ENCODE data around the gene SLC13A4.

Gene SLC13A4

DNA sequence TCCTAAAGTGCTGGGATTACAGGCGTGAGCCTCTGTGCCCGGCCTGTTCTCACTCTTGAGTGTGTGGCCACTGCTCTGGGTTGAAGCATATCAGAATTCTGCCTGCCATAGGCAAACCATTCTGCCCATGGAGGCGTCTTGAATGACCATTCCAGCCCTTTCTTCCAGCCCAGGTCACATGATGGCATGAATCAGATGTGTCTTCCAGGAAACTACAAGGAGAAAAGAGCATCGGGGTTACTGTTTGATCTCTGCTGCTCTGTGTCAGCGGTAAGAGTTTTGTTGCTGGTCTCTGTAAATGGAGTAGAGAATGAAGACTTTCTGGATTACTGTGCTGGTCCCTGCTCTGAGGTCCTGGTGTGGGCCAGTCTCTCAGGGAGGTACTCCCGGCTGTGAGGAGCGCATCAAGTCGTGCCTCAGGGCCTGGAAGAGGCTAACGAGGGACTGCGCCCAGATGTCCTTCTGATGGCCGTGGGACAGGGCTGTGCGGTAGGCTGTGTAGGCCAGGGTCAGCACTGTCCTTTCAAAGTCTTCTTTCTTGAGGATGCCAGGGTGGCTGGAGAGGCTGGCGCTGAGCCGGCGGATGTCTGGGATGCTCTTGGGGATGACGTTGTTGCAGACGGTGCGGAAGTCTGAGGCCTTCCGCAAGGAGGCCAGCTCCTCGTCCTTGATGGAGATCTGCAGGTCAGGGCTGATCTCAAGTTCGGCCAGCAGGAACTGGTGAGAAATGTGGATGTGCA lies 5.8 kb upstream of the SLC13A4 start:
- no peak overlapping the region for H3K27ac ChIP-seq (ENCODE audit: low read depth, low read length)
- no peak overlapping the region for H3K4ac ChIP-seq (ENCODE audit: low read depth, low read length)
- no peaks in the 10 kb centered on the region for H3K36me3 ChIP-seq (ENCODE audit: control insufficient read depth, insufficient read depth, low read length)
- no peak overlapping the region for H2AK5ac ChIP-seq (ENCODE audit: low read length)
- no peak overlapping the region for H3K56ac ChIP-seq (ENCODE audit: low read length)
- no peak overlapping the region for H3K4me3 ChIP-seq (ENCODE audit: low read length)
- H2BK5ac ChIP-seq (ENCODE audit: low read length) = no peak overlapping the region
- no peaks in the 10 kb centered on the region for H3K79me1 ChIP-seq (ENCODE audit: low read length)
- H2BK120ac ChIP-seq (ENCODE audit: low read depth, low read length) = no peak overlapping the region
- no peaks in the 10 kb centered on the region for H3K4me1 ChIP-seq (ENCODE audit: control insufficient read depth, low read depth, low read length)
- no peak overlapping the region for H4K5ac ChIP-seq (ENCODE audit: low read length)
- no peak overlapping the region for H3K4me2 ChIP-seq (ENCODE audit: low read length)
- H3K79me2 ChIP-seq (ENCODE audit: control insufficient read depth, insufficient read depth, low read length) = no peaks in the 10 kb centered on the region
- DNase-seq = no peak
- no peak overlapping the region for H2BK15ac ChIP-seq (replicated peaks; ENCODE audit: low read depth)
- no peak overlapping the region for H4K8ac ChIP-seq (ENCODE audit: low read depth, low read length)
- no peaks in the 10 kb centered on the region for H3K27me3 ChIP-seq (ENCODE audit: insufficient read depth, low read length, poor library complexity)
- H3K9ac ChIP-seq (ENCODE audit: low read length) = no peak overlapping the region
- H3K23ac ChIP-seq (ENCODE audit: low read length) = no peak overlapping the region
- WGBS (ENCODE audit: extremely low coverage, insufficient coverage, low lambda C conversion rate) = no CpG with 5 or more reads among the region's 21 CpGs
- no peak overlapping the region for H3K18ac ChIP-seq (ENCODE audit: low read length)

- WGBS (ENCODE audit: extremely low coverage, insufficient coverage, low lambda C conversion rate) = no CpG with 5 or more reads among the region's 4 CpGs
- no peak overlapping the region for H3K23ac ChIP-seq (ENCODE audit: low read length)
- H3K9ac ChIP-seq (ENCODE audit: low read length) = no peak overlapping the region
- no peak overlapping the region for H2BK15ac ChIP-seq (replicated peaks; ENCODE audit: low read depth)
- no peak overlapping the region for H4K5ac ChIP-seq (ENCODE audit: low read length)
- no peak overlapping the region for H3K4me3 ChIP-seq (ENCODE audit: low read length)
- no peak for DNase-seq
- no peak overlapping the region for H3K56ac ChIP-seq (ENCODE audit: low read length)
- H3K4me2 ChIP-seq (ENCODE audit: low read length) = no peak overlapping the region
- H2BK120ac ChIP-seq (ENCODE audit: low read depth, low read length) = no peak overlapping the region
- no peak overlapping the region for H2BK5ac ChIP-seq (ENCODE audit: low read length)
- peaks cover 5% of the 10 kb centered on the region for H3K4me1 ChIP-seq (ENCODE audit: control insufficient read depth, low read depth, low read length)
- no peaks in the 10 kb centered on the region for H3K27me3 ChIP-seq (ENCODE audit: insufficient read depth, low read length, poor library complexity)
- H3K4ac ChIP-seq (ENCODE audit: low read depth, low read length) = no peak overlapping the region
- no peak overlapping the region for H4K8ac ChIP-seq (ENCODE audit: low read depth, low read length)
- no peak overlapping the region for H3K18ac ChIP-seq (ENCODE audit: low read length)
- no peaks in the 10 kb centered on the region for H3K36me3 ChIP-seq (ENCODE audit: control insufficient read depth, insufficient read depth, low read length)
- no peaks in the 10 kb centered on the region for H3K79me1 ChIP-seq (ENCODE audit: low read length)
- H3K79me2 ChIP-seq (ENCODE audit: control insufficient read depth, insufficient read depth, low read length) = no peaks in the 10 kb centered on the region
- no peak overlapping the region for H3K27ac ChIP-seq (ENCODE audit: low read depth, low read length)
- no peak overlapping the region for H2AK5ac ChIP-seq (ENCODE audit: low read length)
Observed at GRCh38 chr7:135731131-135731530, 3.1 kb upstream of the SLC13A4 start.

DNA sequence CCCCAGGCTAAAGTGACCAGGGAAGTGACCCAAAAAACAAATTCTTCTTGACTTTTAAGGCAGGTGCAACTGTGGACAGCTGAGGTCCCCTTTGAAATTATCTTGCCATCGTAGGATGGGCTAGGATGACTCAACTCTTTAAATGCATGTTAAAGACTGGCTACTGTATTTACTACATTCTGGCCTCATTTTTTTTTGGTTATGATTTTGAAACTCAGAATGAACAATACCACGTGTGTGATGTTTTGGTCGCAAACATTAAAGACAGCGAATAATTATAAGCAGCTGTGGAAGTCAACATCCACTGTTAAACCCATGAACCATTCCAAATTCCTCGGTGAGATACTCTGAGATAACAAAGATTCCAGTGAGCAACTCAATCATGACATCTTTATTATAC lies 1.2 kb upstream of the SLC13A4 start:
- no peaks in the 10 kb centered on the region for H3K79me1 ChIP-seq (ENCODE audit: low read length)
- H3K4me3 ChIP-seq (ENCODE audit: low read length) = no peak overlapping the region
- no peak overlapping the region for H3K4me2 ChIP-seq (ENCODE audit: low read length)
- WGBS (ENCODE audit: extremely low coverage, insufficient coverage, low lambda C conversion rate) = no CpG with 5 or more reads among the region's 5 CpGs
- no peak overlapping the region for H3K56ac ChIP-seq (ENCODE audit: low read length)
- no peak overlapping the region for H3K18ac ChIP-seq (ENCODE audit: low read length)
- H3K4me1 ChIP-seq (ENCODE audit: control insufficient read depth, low read depth, low read length) = peaks cover 5% of the 10 kb centered on the region
- H3K79me2 ChIP-seq (ENCODE audit: control insufficient read depth, insufficient read depth, low read length) = no peaks in the 10 kb centered on the region
- no peak overlapping the region for H4K5ac ChIP-seq (ENCODE audit: low read length)
- H2BK15ac ChIP-seq (replicated peaks; ENCODE audit: low read depth) = no peak overlapping the region
- no peak for DNase-seq
- H2AK5ac ChIP-seq (ENCODE audit: low read length) = no peak overlapping the region
- no peak overlapping the region for H4K8ac ChIP-seq (ENCODE audit: low read depth, low read length)
- no peak overlapping the region for H3K9ac ChIP-seq (ENCODE audit: low read length)
- H2BK5ac ChIP-seq (ENCODE audit: low read length) = no peak overlapping the region
- no peak overlapping the region for H3K4ac ChIP-seq (ENCODE audit: low read depth, low read length)
- no peaks in the 10 kb centered on the region for H3K36me3 ChIP-seq (ENCODE audit: control insufficient read depth, insufficient read depth, low read length)
- H2BK120ac ChIP-seq (ENCODE audit: low read depth, low read length) = no peak overlapping the region
- no peak overlapping the region for H3K27ac ChIP-seq (ENCODE audit: low read depth, low read length)
- H3K27me3 ChIP-seq (ENCODE audit: insufficient read depth, low read length, poor library complexity) = no peaks in the 10 kb centered on the region
- H3K23ac ChIP-seq (ENCODE audit: low read length) = no peak overlapping the region

DNA sequence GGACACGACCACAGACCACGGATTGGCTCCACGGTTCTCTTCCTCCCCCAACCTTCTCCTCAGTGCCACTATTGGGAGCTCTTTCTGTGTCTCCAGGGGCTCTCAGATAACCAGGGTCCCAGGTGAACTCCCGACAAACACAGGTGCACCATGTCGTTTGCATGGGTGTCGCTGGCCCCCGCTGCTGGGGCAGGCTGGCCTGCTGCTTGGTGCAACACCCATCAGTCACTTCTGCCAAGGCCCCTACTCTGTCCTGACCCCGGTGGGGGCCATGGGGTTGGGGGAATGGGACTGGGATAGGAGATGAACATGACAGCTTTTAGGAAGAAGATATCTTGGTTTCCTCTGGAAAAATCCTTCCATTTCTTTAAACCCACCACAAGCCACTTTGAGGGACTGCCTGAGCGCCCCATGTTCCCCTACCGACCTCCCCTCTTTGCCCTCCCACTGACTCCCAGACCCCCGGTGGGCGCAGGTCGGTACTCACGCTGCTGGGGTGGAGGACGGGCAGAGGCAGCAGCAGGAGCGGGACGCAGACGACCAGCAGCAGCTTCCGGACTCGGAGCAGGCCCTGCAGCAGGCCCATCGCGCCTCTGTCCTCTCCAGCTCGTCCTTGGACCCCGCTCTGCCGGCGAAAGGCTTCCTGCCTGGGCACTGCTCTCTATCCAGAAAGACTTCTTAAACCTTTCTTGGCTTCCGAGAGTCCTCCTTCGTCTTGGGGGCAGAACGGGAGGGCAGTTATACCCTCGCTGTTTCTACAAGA lies 894 bp downstream of the SLC13A4 start:
- Histone ChIP-seq H3K23ac (ENCODE audit: low read length) (no peak overlapping the region), H3K79me2 (ENCODE audit: control insufficient read depth, insufficient read depth, low read length) (no peaks in the 10 kb centered on the region), H4K8ac (ENCODE audit: low read depth, low read length) (no peak overlapping the region), H2BK120ac (ENCODE audit: low read depth, low read length) (no peak overlapping the region), H3K27me3 (ENCODE audit: insufficient read depth, low read length, poor library complexity) (no peaks in the 10 kb centered on the region), H3K4me2 (ENCODE audit: low read length) (no peak overlapping the region), H3K9ac (ENCODE audit: low read length) (no peak overlapping the region), H4K5ac (ENCODE audit: low read length) (no peak overlapping the region), H3K4me1 (ENCODE audit: control insufficient read depth, low read depth, low read length) (peaks cover 5% of the 10 kb centered on the region), H3K79me1 (ENCODE audit: low read length) (no peaks in the 10 kb centered on the region), H3K36me3 (ENCODE audit: control insufficient read depth, insufficient read depth, low read length) (no peaks in the 10 kb centered on the region), H3K56ac (ENCODE audit: low read length) (no peak overlapping the region), H2BK5ac (ENCODE audit: low read length) (no peak overlapping the region), H2BK15ac (replicated peaks; ENCODE audit: low read depth) (no peak overlapping the region), H3K4ac (ENCODE audit: low read depth, low read length) (no peak overlapping the region), H3K4me3 (ENCODE audit: low read length) (no peak overlapping the region), H3K27ac (ENCODE audit: low read depth, low read length) (no peak overlapping the region), H3K18ac (ENCODE audit: low read length) (no peak overlapping the region), H2AK5ac (ENCODE audit: low read length) (no peak overlapping the region)
- WGBS (ENCODE audit: extremely low coverage, insufficient coverage, low lambda C conversion rate) = no CpG with 5 or more reads among the region's 30 CpGs
- DNase-seq = no peak

- H3K18ac ChIP-seq (ENCODE audit: low read length) = no peak overlapping the region
- no peak overlapping the region for H2BK15ac ChIP-seq (replicated peaks; ENCODE audit: low read depth)
- H2BK5ac ChIP-seq (ENCODE audit: low read length) = no peak overlapping the region
- no CpG with 5 or more reads among the region's 5 CpGs for WGBS (ENCODE audit: extremely low coverage, insufficient coverage, low lambda C conversion rate)
- no peak overlapping the region for H4K8ac ChIP-seq (ENCODE audit: low read depth, low read length)
- no peaks in the 10 kb centered on the region for H3K79me2 ChIP-seq (ENCODE audit: control insufficient read depth, insufficient read depth, low read length)
- H4K5ac ChIP-seq (ENCODE audit: low read length) = no peak overlapping the region
- DNase-seq = no peak
- no peak overlapping the region for H3K4me3 ChIP-seq (ENCODE audit: low read length)
- no peak overlapping the region for H3K9ac ChIP-seq (ENCODE audit: low read length)
- peaks cover 5% of the 10 kb centered on the region for H3K4me1 ChIP-seq (ENCODE audit: control insufficient read depth, low read depth, low read length)
- H3K56ac ChIP-seq (ENCODE audit: low read length) = no peak overlapping the region
- no peak overlapping the region for H2AK5ac ChIP-seq (ENCODE audit: low read length)
- no peaks in the 10 kb centered on the region for H3K79me1 ChIP-seq (ENCODE audit: low read length)
- H3K4me2 ChIP-seq (ENCODE audit: low read length) = no peak overlapping the region
- H3K36me3 ChIP-seq (ENCODE audit: control insufficient read depth, insufficient read depth, low read length) = no peaks in the 10 kb centered on the region
- no peaks in the 10 kb centered on the region for H3K27me3 ChIP-seq (ENCODE audit: insufficient read depth, low read length, poor library complexity)
- H3K23ac ChIP-seq (ENCODE audit: low read length) = no peak overlapping the region
- no peak overlapping the region for H3K4ac ChIP-seq (ENCODE audit: low read depth, low read length)
- no peak overlapping the region for H3K27ac ChIP-seq (ENCODE audit: low read depth, low read length)
- no peak overlapping the region for H2BK120ac ChIP-seq (ENCODE audit: low read depth, low read length)
Observed at GRCh38 chr7:135726276-135726788, 1.7 kb downstream of the SLC13A4 start.

Measured in mesendoderm (in vitro differentiated cells).